Right lobe of liver (tissue), 6 donors: ENCODE results near the gene RPSA. TPM values are rescaled to one million over a fixed set of nuclear protein-coding genes. Genes with fewer than 3 reads are reported as not detected.
"Not testable (repeated sequence)": the region's sequence is repeated elsewhere in the genome, so short reads cannot be mapped to it uniquely, and the experiment has no call there.

Experiments used
- ATAC-seq, 4 donors: fragments of 200-7000 bp; cut with Tn5 transposase; one replicate each; pipeline ENCODE4 v1.9.1; 2020; ENCODE audit warnings: mild to moderate bottlenecking in 4 of 4, moderate library complexity in 4 of 4
- DNase-seq, 3 donors: peaks; one replicate each; pipeline ENCODE4 v3.0.0-alpha.2; 2020
- H3K27ac ChIP-seq, 3 donors: fragments of 200-600 bp; one replicate each; pipeline ENCODE4 v1.8.0; 2022
- H3K27me3 ChIP-seq, 2 donors: fragments of 200-600 bp; one replicate each; pipeline ENCODE4 v1.8.0; 2022
- H3K36me3 ChIP-seq, 4 donors: fragments of 200-600 bp; sonication (generic) in 1 of 4; one replicate each; pipeline versions ENCODE4 v1.5.1 to v1.8.0; 2017 to 2022; ENCODE audit warnings: control low read depth in 1 of 4
- H3K4me1 ChIP-seq, 4 donors: fragments of 200-600 bp; sonication (generic) in 1 of 4; one replicate each; pipeline versions ENCODE4 v1.5.1 to v1.8.0; 2017 to 2022; ENCODE audit warnings: control low read depth in 1 of 4
- H3K4me3 ChIP-seq, 3 donors: fragments of 200-600 bp; one replicate each; pipeline ENCODE4 v1.8.0; 2022
- H3K9me3 ChIP-seq, 4 donors: fragments of 200-600 bp; sonication (generic) in 1 of 4; one replicate each; pipeline versions ENCODE4 v1.5.1 to v1.8.0; 2017 to 2022; ENCODE audit warnings: control low read depth in 1 of 4
- POLR2A ChIP-seq: fragments of 450-650 bp; IDR thresholded peaks from one replicate; pipeline ENCODE4 v1.6.1; 2017; ENCODE audit warnings: antibody characterized with exemption, mild to moderate bottlenecking
- WGBS: methylation state at CpG from one replicate; pipeline ENCODE4 v1.1.6; 2018; ENCODE audit warnings: low coverage, low lambda C conversion rate; ENCODE audit not compliant: insufficient coverage; ENCODE audit errors: missing lambda C conversion rate; 5-methylcytosine and 5-hydroxymethylcytosine counted together
- intact Hi-C, 2 donors: fragments of 100-400 bp; cut with DNase I; formaldehyde crosslinking; loops; one replicate each; pipeline versions ENCODE4 v1.11.2 to v1.14.1; 2022
- total RNA-seq, 6 experiments: library from RNA; depleted of rRNA in 2 of 6; stranded (reverse); fragments of >200 nt in 2 of 6; fragmentation: NEBNext Ultra II Directional in 3 of 6; extraction: Animal tissue kit (Norgen Biotek cat#: 25700) in 3 of 6; gene quantifications; one replicate each; pipeline versions ENCODE4 v1.1.0 to v1.2.4, GENCODE V29; 2016 to 2023
- TF ChIP-seq, protein P1 (sequence below), 4 donors: fragments of 200-600 bp in 3 of 4; fragments of 450-650 bp in 1 of 4; IDR thresholded peaks; one replicate each; pipeline versions ENCODE4 v1.5.1 to v1.8.0; 2016 to 2022; ENCODE audit warnings: antibody characterized with exemption in 4 of 4, mild to moderate bottlenecking in 2 of 4
- donor health status: DM: no; HTN: yes; CAD: no.
- donor health status: DM: no; HTN: no; CAD: no.
- donor health status: DM: no; HTN: no; CAD: no.
- donor health status: DM: no; HTN: yes; CAD: no.
- donor health status: DM: no; HTN: yes; CAD: no.

Gene RPSA
- total RNA-seq, 6 experiments from 2014 or later, result 209 to 448 (median 268) TPM

DNA sequence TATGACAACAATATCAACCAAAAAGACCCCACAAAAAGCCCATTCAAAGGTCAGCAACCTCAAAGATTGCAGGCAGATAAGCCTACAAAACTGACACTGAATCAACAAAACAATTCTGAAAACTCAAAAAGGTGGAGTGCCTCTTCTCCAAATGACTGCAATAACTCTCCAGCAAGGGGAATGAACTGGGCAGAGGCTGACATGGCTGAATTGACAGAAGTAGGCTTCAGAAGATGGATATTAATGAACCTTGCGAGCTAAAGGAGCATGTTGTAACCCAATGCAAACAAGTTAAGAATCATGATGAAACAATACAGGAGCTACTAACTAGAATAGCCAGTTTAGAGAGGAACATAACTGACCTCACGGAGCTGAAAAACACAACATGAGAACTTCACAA, 43.7 kb upstream of the RPSA start:
- Histone ChIP-seq H3K4me1 (peaks cover 0 to 8% (median 0%) of the 10 kb centered on the region in 4 donors), H3K9me3 (no peaks in the 10 kb centered on the region), H3K27ac (no peak overlapping the region), H3K27me3 (no peaks in the 10 kb centered on the region), H3K4me3 (no peak overlapping the region), H3K36me3 (no peaks in the 10 kb centered on the region)
- 51% methylated on average over 2 of the region's 2 CpGs for WGBS
- ATAC-seq, result no peak
- intact Hi-C loops, result no loop called here
- DNase-seq, result no peak
- TF ChIP-seq, protein P1, sequence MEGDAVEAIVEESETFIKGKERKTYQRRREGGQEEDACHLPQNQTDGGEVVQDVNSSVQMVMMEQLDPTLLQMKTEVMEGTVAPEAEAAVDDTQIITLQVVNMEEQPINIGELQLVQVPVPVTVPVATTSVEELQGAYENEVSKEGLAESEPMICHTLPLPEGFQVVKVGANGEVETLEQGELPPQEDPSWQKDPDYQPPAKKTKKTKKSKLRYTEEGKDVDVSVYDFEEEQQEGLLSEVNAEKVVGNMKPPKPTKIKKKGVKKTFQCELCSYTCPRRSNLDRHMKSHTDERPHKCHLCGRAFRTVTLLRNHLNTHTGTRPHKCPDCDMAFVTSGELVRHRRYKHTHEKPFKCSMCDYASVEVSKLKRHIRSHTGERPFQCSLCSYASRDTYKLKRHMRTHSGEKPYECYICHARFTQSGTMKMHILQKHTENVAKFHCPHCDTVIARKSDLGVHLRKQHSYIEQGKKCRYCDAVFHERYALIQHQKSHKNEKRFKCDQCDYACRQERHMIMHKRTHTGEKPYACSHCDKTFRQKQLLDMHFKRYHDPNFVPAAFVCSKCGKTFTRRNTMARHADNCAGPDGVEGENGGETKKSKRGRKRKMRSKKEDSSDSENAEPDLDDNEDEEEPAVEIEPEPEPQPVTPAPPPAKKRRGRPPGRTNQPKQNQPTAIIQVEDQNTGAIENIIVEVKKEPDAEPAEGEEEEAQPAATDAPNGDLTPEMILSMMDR (IDR thresholded peaks at IDR 0.05), result no peak
- TF ChIP-seq POLR2A, result no peak

GRCh38 chr3:39370450-39370849, 36.1 kb upstream of the RPSA start:
- H3K4me3 ChIP-seq, H3K27ac ChIP-seq, H3K36me3 ChIP-seq, H3K4me1 ChIP-seq, ATAC-seq, H3K27me3 ChIP-seq, DNase-seq, H3K9me3 ChIP-seq: not testable (repeated sequence)
- WGBS, result 85% methylated on average over 4 of the region's 4 CpGs
- intact Hi-C loops, result loop anchor here in 1 of 2 donors (10.0 kb wide), 1 partner anchor 176 kb away; the partner anchor contains the start of gene XIRP1

GRCh38 chr3:39372833-39373232, 33.7 kb upstream of the RPSA start:
- ATAC-seq, result no peak
- H3K36me3 ChIP-seq, result no peaks in the 10 kb centered on the region
- H3K9me3 ChIP-seq, result no peaks in the 10 kb centered on the region
- TF ChIP-seq POLR2A, result no peak
- TF ChIP-seq, protein P1 (IDR thresholded peaks at IDR 0.05), result no peak
- no peak overlapping the region for H3K27ac ChIP-seq
- intact Hi-C loops, result loop anchor here in 1 of 2 donors (10.0 kb wide), 1 partner anchor 178 kb away; the partner anchor contains the start of gene XIRP1
- H3K4me3 ChIP-seq, result no peak overlapping the region
- no peak for DNase-seq
- peaks cover 0 to 3% (median under 1%) of the 10 kb centered on the region in 4 donors for H3K4me1 ChIP-seq
- H3K27me3 ChIP-seq, result no peaks in the 10 kb centered on the region

- WGBS, result 56% methylated on average over 5 of the region's 5 CpGs
- Histone ChIP-seq H3K27ac (no peak overlapping the region), H3K9me3 (no peaks in the 10 kb centered on the region), H3K27me3 (no peaks in the 10 kb centered on the region), H3K4me3 (no peak overlapping the region), H3K36me3 (no peaks in the 10 kb centered on the region), H3K4me1 (peaks cover 0 to 27% (median 6%) of the 10 kb centered on the region in 4 donors)
- intact Hi-C loops, result loop anchor here in 1 of 2 donors (10.0 kb wide), 1 partner anchor 182 kb away; the partner anchor contains the start of gene XIRP1
- TF ChIP-seq POLR2A, result no peak
- TF ChIP-seq, protein P1 (IDR thresholded peaks at IDR 0.05), result no peak
- DNase-seq (no peak), ATAC-seq (peak in 1 of 4 donors; percentile 12)
Measured at GRCh38 chr3:39376959-39377634, 29.4 kb upstream of the RPSA start.

- intact Hi-C loops, result loop anchor here in 1 of 2 donors (10.0 kb wide), 1 partner anchor 183 kb away; the partner anchor contains the start of gene XIRP1
- DNase-seq, result peak; percentile 47 to 79 (median 64)
Measured at GRCh38 chr3:39378088-39378487, 28.4 kb upstream of the RPSA start.

More at GRCh38 chr3:39378088-39378487, 28.4 kb upstream of the RPSA start:
- WGBS, result 6% methylated on average over 4 of the region's 4 CpGs
- no peak for TF ChIP-seq POLR2A
- TF ChIP-seq, protein P1 (IDR thresholded peaks at IDR 0.05), result peak; percentile 74 to 87 (median 83)
- peak; percentile 79 to 87 (median 82) for ATAC-seq
- Histone ChIP-seq H3K9me3 (no peaks in the 10 kb centered on the region), H3K4me1 (peaks cover 0 to 34% (median 8%) of the 10 kb centered on the region in 4 donors), H3K4me3 (no peak overlapping the region), H3K27me3 (no peaks in the 10 kb centered on the region), H3K27ac (peak overlapping the region in 1 of 3 donors; percentile 87), H3K36me3 (no peaks in the 10 kb centered on the region)
